Epithelial cell of esophagus (primary cell): ENCODE data around the gene PABPN1.
"Not testable (repeated sequence)": the region's sequence is repeated elsewhere in the genome, so short reads cannot be mapped to it uniquely, and the experiment has no call there.

Experiments
- DNase-seq: peaks from one replicate; pipeline ENCODE4 v3.0.0; 2010; ENCODE audit warnings: low read depth
- H3K4me3 ChIP-seq: 2 replicates; pipeline ENCODE4 v1.5.1; 2011; ENCODE audit warnings: mild to moderate bottlenecking, low read length, control low read depth
- TF ChIP-seq, protein P1 (sequence below): IDR thresholded peaks from 2 replicates; pipeline ENCODE4 v1.5.1; 2011; ENCODE audit warnings: low read depth, mild to moderate bottlenecking, low read length, control low read depth, inconsistent platforms; ENCODE audit not compliant: insufficient read depth; ENCODE audit errors: missing control alignments

PABPN1 gene, protein sequence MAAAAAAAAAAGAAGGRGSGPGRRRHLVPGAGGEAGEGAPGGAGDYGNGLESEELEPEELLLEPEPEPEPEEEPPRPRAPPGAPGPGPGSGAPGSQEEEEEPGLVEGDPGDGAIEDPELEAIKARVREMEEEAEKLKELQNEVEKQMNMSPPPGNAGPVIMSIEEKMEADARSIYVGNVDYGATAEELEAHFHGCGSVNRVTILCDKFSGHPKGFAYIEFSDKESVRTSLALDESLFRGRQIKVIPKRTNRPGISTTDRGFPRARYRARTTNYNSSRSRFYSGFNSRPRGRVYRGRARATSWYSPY

DNA sequence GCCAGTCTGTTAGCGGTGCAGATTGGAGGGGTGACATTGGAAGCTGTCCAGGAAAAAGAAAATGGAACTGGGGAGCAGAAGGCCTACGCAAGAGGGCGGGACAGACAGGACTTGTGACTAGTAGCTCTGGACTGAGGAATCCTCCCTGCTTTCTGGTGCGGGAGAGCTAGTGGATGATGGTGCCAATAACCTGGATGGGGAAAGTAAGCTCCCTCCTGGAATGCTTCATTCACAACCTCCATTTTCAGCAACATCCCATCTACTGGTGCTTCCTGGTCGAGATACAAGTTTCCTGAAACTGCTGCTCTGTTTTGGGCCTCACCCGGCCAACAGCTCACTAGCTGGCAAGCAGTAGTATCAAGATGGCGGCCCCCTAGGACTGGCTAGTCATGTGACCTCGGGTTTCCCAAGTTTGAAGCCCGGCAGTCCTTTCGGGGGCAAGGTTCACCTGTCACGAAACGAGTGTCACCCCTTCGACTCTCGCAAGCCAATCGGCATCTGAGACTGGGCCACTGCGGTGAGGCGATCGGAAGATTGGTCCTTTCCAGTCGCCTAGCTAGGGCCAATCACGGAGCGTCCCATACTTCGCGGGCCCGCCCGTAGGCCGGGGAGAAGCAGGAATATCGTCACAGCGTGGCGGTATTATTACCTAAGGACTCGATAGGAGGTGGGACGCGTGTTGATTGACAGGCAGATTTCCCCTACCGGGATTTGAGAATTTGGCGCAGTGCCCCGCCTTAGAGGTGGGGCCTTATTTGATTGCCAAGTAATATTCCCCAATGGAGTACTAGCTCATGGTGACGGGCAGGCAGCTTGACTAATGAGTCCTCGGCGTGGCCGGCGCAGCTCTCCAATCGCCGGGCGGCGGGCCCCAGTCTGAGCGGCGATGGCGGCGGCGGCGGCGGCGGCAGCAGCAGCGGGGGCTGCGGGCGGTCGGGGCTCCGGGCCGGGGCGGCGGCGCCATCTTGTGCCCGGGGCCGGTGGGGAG, at the start of gene PABPN1:
Gene PABPN1 (plus strand): TSS at position 874 of the 988 bp plus-strand sequence. CDS start 13 bp downstream, at position 887.
- TF ChIP-seq, protein P1, sequence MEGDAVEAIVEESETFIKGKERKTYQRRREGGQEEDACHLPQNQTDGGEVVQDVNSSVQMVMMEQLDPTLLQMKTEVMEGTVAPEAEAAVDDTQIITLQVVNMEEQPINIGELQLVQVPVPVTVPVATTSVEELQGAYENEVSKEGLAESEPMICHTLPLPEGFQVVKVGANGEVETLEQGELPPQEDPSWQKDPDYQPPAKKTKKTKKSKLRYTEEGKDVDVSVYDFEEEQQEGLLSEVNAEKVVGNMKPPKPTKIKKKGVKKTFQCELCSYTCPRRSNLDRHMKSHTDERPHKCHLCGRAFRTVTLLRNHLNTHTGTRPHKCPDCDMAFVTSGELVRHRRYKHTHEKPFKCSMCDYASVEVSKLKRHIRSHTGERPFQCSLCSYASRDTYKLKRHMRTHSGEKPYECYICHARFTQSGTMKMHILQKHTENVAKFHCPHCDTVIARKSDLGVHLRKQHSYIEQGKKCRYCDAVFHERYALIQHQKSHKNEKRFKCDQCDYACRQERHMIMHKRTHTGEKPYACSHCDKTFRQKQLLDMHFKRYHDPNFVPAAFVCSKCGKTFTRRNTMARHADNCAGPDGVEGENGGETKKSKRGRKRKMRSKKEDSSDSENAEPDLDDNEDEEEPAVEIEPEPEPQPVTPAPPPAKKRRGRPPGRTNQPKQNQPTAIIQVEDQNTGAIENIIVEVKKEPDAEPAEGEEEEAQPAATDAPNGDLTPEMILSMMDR, result no peak
- H3K4me3 ChIP-seq, result peak within 1 kb of the TSS; percentile 91
- peak; percentile 100 for DNase-seq

DNA sequence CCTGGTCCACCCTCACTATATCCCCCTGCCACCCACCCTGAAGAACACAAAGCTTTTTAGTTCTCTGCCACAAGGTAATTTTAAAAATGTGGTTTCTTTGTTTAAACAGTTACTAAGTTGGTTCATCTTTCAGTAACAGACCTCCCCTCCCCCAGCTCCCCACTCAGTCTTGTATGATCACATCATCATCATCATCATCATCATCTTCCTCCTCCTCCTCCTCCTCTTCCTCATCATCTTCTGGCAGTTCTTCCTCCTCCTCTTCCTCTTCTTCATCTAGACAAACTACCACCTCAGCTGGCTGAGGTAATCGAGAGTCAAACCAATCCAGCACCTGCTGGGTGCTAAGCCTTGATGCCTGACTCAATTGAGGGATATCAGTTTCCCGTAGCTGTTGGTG, 45.8 kb upstream of the PABPN1 start:
- DNase-seq, result no peak
- H3K4me3 ChIP-seq, result no peak overlapping the region
- TF ChIP-seq, protein P1, result no peak

DNA sequence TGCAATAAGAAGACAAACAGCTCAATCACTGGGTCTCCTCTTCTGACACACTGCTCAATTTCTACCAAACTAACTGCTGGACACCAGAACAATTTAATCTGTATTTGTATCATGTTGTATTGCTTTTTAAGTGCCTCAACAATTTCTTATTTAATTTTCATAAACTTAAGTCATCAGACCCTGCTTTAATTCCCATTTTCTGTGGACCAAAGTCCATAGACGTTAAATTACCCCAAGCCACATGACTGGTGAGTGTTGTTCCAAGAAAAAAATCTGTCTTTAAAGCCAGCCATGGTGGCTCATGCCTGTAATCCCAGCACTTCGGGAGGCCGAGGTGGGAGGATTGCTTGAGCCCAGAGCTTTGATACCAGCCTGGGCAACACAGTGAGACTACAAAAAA, 44.1 kb upstream of the PABPN1 start:
- no peak overlapping the region for H3K4me3 ChIP-seq
- TF ChIP-seq, protein P1, result no peak
- DNase-seq, result no peak

DNA sequence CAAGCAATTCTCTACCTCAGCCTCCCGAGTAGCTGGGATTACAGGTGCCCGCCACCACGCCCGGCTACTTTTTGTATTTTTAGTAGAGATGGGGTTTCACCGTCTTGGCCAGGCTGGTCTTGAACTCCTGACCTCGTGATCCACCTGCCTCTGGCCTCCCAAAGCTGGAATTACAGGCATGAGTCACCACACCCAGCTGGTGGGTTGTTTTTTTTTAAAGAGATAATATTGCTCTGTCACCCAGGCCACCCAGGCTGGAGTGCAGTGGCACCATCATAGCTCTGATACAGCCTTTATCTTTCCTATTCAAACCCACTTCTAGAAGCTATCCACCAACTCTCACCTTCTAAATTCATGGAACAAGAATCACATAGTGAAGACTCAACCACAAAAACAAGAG, 43.3 kb upstream of the PABPN1 start:
- not testable (repeated sequence) for DNase-seq

DNA sequence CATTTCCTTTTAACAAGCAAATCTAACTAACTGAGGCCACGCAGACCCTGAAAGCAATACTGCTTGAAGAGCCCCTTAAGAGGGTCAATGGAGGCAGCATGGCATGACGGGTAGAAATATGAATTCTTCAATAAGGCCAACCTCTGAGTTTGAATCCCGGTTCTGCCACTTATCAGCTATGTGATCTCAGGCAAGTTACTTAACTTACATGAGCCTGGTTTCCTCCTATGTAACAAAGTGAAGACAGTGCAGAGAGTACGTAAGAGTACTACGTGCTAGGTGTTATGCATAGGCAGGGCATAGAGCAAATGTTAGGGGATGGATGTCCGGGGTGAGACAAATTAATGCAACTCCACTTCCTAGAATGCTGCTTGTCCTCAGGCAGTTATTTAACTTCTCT, 40.0 kb upstream of the PABPN1 start:
- TF ChIP-seq, protein P1, result no peak

More for the DNA sequence above, 43.3 kb upstream of the PABPN1 start:
- not testable (repeated sequence) for H3K4me3 ChIP-seq

DNA sequence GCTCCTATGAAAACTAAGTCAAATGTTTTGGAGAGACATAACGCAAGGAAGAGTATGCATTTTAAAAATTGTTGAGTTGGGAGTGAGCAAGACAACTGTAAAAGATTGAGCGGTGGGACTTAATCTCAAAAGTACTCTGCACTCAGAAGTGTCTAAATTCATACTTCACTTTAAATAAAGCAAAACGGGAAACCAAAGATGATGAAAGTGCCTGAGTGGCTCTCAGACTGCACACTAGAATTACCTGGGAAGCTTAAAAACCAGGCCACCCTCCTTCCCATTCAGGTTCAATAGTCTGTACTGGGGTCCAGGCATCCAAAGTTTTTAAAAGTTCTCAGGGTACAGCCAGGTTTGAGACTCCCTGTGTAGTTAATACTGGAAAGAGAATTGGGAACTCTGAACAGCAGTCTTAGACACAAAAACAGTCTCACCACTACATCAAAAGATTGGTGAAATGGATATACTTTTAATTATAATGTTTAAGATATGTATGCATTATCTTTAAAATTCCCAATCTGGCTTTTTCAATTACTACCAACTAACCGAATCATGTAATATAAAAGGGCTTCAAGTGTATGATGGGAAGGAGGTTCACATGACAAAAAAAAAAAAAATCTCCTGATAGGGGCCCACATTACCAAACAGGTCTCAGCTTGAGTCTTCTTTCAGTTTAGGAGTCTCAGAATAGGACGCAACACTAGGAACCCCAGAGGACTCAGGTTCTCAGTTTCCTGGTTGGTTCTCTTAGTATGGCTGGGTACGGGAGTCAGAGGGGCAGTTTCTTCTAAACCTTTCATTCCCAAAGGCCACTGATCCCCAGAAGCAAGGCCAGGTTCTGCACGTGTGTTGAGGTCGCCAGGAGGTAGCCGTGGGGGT, 36.4 kb upstream of the PABPN1 start:
- DNase-seq, result peak; percentile 46
- peak overlapping the region; percentile 77 for H3K4me3 ChIP-seq
- TF ChIP-seq, protein P1, result no peak

More for the DNA sequence above, 40.0 kb upstream of the PABPN1 start:
- no peak overlapping the region for H3K4me3 ChIP-seq
- no peak for DNase-seq
